ENCODE measurements around the gene BTN2A1.

- TF ChIP-seq POLR2A (IDR thresholded peaks at IDR 0.05; ENCODE audit: low read depth, low read length): no peak
- TF ChIP-seq POLR2AphosphoS5 (IDR thresholded peaks at IDR 0.05; ENCODE audit: low read depth, low read length): no peak
- TF ChIP-seq TAF1 (IDR thresholded peaks at IDR 0.05; ENCODE audit: borderline replicate concordance, low read depth, low read length): no peak
Observed at GRCh38 chr6:26427451-26427809, 30.3 kb upstream of the BTN2A1 start.
